ENCODE results near the gene LRRFIP1.

Gene LRRFIP1

GRCh38 chr2:237701859-237702390 lies 74.5 kb downstream of the LRRFIP1 start:
- no peak for TF ChIP-seq NFIC (IDR thresholded peaks at IDR 0.05)
- TF ChIP-seq RAD21 (IDR thresholded peaks at IDR 0.05; ENCODE audit: low read depth): no peak
- no peak for TF ChIP-seq EP300 (IDR thresholded peaks at IDR 0.05; ENCODE audit: borderline replicate concordance)
- no peak for TF ChIP-seq REST (IDR thresholded peaks at IDR 0.05; ENCODE audit: low read depth)
- TF ChIP-seq EGR1 (IDR thresholded peaks at IDR 0.05): no peak
- no peak for TF ChIP-seq TAF1 (IDR thresholded peaks at IDR 0.05; ENCODE audit: low read depth)
- TF ChIP-seq TEAD4 (IDR thresholded peaks at IDR 0.05): no peak
- no peak for TF ChIP-seq CEBPB (IDR thresholded peaks at IDR 0.05)
- no peak for TF ChIP-seq ZBTB7A (IDR thresholded peaks at IDR 0.05; ENCODE audit: low read depth)

- TF ChIP-seq NFIC (IDR thresholded peaks at IDR 0.05) (no peak), FOXM1 (IDR thresholded peaks at IDR 0.05; ENCODE audit: borderline replicate concordance, low read depth) (no peak), CEBPB (IDR thresholded peaks at IDR 0.05) (no peak), YY1 (IDR thresholded peaks at IDR 0.05; ENCODE audit: low read depth) (no peak)
Measured at GRCh38 chr2:237702441-237703391, 75.3 kb downstream of the LRRFIP1 start.

GRCh38 chr2:237704501-237705434 lies 77.4 kb downstream of the LRRFIP1 start:
- no peak for TF ChIP-seq TAF1 (IDR thresholded peaks at IDR 0.05; ENCODE audit: low read depth)
- TF ChIP-seq MAX (IDR thresholded peaks at IDR 0.05): no peak
- no peak for TF ChIP-seq NFIC (IDR thresholded peaks at IDR 0.05)
- TF ChIP-seq FOXM1 (IDR thresholded peaks at IDR 0.05; ENCODE audit: borderline replicate concordance, low read depth): no peak
- no peak for TF ChIP-seq YY1 (IDR thresholded peaks at IDR 0.05; ENCODE audit: low read depth)
- TF ChIP-seq EGR1 (IDR thresholded peaks at IDR 0.05): no peak

- TF ChIP-seq USF1 (IDR thresholded peaks at IDR 0.05) (no peak), NFIC (IDR thresholded peaks at IDR 0.05) (no peak), TAF1 (IDR thresholded peaks at IDR 0.05; ENCODE audit: low read depth) (no peak), REST (IDR thresholded peaks at IDR 0.05; ENCODE audit: low read depth) (no peak), CEBPB (IDR thresholded peaks at IDR 0.05) (no peak), TCF12 (IDR thresholded peaks at IDR 0.05; ENCODE audit: low read depth) (no peak), TEAD4 (IDR thresholded peaks at IDR 0.05) (no peak), MAX (IDR thresholded peaks at IDR 0.05) (no peak), RAD21 (IDR thresholded peaks at IDR 0.05; ENCODE audit: low read depth) (no peak), FOXM1 (IDR thresholded peaks at IDR 0.05; ENCODE audit: borderline replicate concordance, low read depth) (no peak)
Measured at GRCh38 chr2:237706257-237706656, 78.9 kb downstream of the LRRFIP1 start.

GRCh38 chr2:237708065-237708398 lies 80.6 kb downstream of the LRRFIP1 start:
- TF ChIP-seq REST (IDR thresholded peaks at IDR 0.05; ENCODE audit: low read depth): no peak
- no peak for TF ChIP-seq TAF1 (IDR thresholded peaks at IDR 0.05; ENCODE audit: low read depth)
- no peak for TF ChIP-seq ZBTB7A (IDR thresholded peaks at IDR 0.05; ENCODE audit: low read depth)
- TF ChIP-seq CEBPB (IDR thresholded peaks at IDR 0.05): no peak
- TF ChIP-seq YY1 (IDR thresholded peaks at IDR 0.05; ENCODE audit: low read depth): no peak
- no peak for TF ChIP-seq MAX (IDR thresholded peaks at IDR 0.05)
- TF ChIP-seq EP300 (IDR thresholded peaks at IDR 0.05; ENCODE audit: borderline replicate concordance): no peak
- TF ChIP-seq RAD21 (IDR thresholded peaks at IDR 0.05; ENCODE audit: low read depth): no peak
- TF ChIP-seq TEAD4 (IDR thresholded peaks at IDR 0.05): no peak
- no peak for TF ChIP-seq USF1 (IDR thresholded peaks at IDR 0.05)
- no peak for TF ChIP-seq EGR1 (IDR thresholded peaks at IDR 0.05)
- no peak for TF ChIP-seq CREB1 (IDR thresholded peaks at IDR 0.05; ENCODE audit: low read depth)
- TF ChIP-seq NFIC (IDR thresholded peaks at IDR 0.05): no peak
- no peak for TF ChIP-seq FOXM1 (IDR thresholded peaks at IDR 0.05; ENCODE audit: borderline replicate concordance, low read depth)
